Measurements from ENCODE around the gene TNIP2. TPM values are rescaled to one million over a fixed set of nuclear protein-coding genes. Genes with fewer than 3 reads are reported as not detected.

TNIP2 gene
- total RNA-seq, 2 donors from 2014 or later, result 67.3 to 84.8 TPM

GRCh38 chr4:2746891-2747695 lies 9.0 kb downstream of the TNIP2 start:
- H3K4me1 ChIP-seq (ENCODE audit: control insufficient read depth in 1 of 2, low read depth in 2 of 2), result peaks cover 0 to 12% of the 10 kb centered on the region in 2 donors
- H3K4me3 ChIP-seq, result no peak overlapping the region
- ATAC-seq (ENCODE audit: insufficient number of reproducible peaks, low FRiP score, low read depth) (no peak), DNase-seq (ENCODE audit: low spot score) (no peak)
- TF ChIP-seq CTCF (IDR thresholded peaks at IDR 0.05), result no peak
- peaks cover 45% of the 10 kb centered on the region for H3K36me3 ChIP-seq
- H3K9me3 ChIP-seq, result no peaks in the 10 kb centered on the region
- peak overlapping the region in 1 of 2 donors; percentile 43 for H3K27ac ChIP-seq
- no peaks in the 10 kb centered on the region for H3K27me3 ChIP-seq (replicated peaks; ENCODE audit: insufficient read depth)

- Histone ChIP-seq H3K27ac (peak overlapping the region in 1 of 2 donors; percentile 43), H3K4me1 (ENCODE audit: control insufficient read depth in 1 of 2, low read depth in 2 of 2) (peaks cover 0 to 15% of the 10 kb centered on the region in 2 donors), H3K4me3 (no peak overlapping the region), H3K36me3 (peaks cover 45% of the 10 kb centered on the region), H3K9me3 (no peaks in the 10 kb centered on the region), H3K27me3 (replicated peaks; ENCODE audit: insufficient read depth) (no peaks in the 10 kb centered on the region)
- no peak for TF ChIP-seq CTCF (IDR thresholded peaks at IDR 0.05)
- peak; percentile 39 for DNase-seq (ENCODE audit: low spot score)
- ATAC-seq (ENCODE audit: insufficient number of reproducible peaks, low FRiP score, low read depth), result peak; percentile 64
Observed at GRCh38 chr4:2745981-2746806, 9.9 kb downstream of the TNIP2 start.

- TF ChIP-seq CTCF (IDR thresholded peaks at IDR 0.05), result no peak
- peak overlapping the region in 1 of 2 donors; percentile 43 for H3K27ac ChIP-seq
- no peaks in the 10 kb centered on the region for H3K27me3 ChIP-seq (replicated peaks; ENCODE audit: insufficient read depth)
- peaks cover 0 to 20% of the 10 kb centered on the region in 2 donors for H3K4me1 ChIP-seq (ENCODE audit: control insufficient read depth in 1 of 2, low read depth in 2 of 2)
- peaks cover 45% of the 10 kb centered on the region for H3K36me3 ChIP-seq
- no peak for ATAC-seq (ENCODE audit: insufficient number of reproducible peaks, low FRiP score, low read depth)
- no peak overlapping the region for H3K4me3 ChIP-seq
- H3K9me3 ChIP-seq, result no peaks in the 10 kb centered on the region
- DNase-seq (ENCODE audit: low spot score), result no peak
Observed at GRCh38 chr4:2745516-2745915, 10.6 kb downstream of the TNIP2 start.

GRCh38 chr4:2744576-2745270 lies 11.4 kb downstream of the TNIP2 start:
- TF ChIP-seq CTCF (IDR thresholded peaks at IDR 0.05), result no peak
- H3K36me3 ChIP-seq, result peaks cover 45% of the 10 kb centered on the region
- H3K4me3 ChIP-seq, result no peak overlapping the region
- DNase-seq (ENCODE audit: low spot score), result no peak
- no peaks in the 10 kb centered on the region for H3K27me3 ChIP-seq (replicated peaks; ENCODE audit: insufficient read depth)
- H3K4me1 ChIP-seq (ENCODE audit: control insufficient read depth in 1 of 2, low read depth in 2 of 2), result peaks cover 0 to 20% of the 10 kb centered on the region in 2 donors
- no peaks in the 10 kb centered on the region for H3K9me3 ChIP-seq
- ATAC-seq (ENCODE audit: insufficient number of reproducible peaks, low FRiP score, low read depth), result no peak
- H3K27ac ChIP-seq, result no peak overlapping the region

Data from thoracic aorta (tissue), 2 donors.